GM12878 (cell line): Measurements from ENCODE around the gene AP1M1. TPM values are rescaled to one million over a fixed set of nuclear protein-coding genes. Genes with fewer than 3 reads are reported as not detected.

ENCODE experiments used
- ATAC-seq: fragments of 200-7000 bp; cut with Tn5 transposase; 3 replicates; pipeline ENCODE4 v1.9.1; 2020; ENCODE audit warnings: mild to moderate bottlenecking, moderate library complexity
- BruUV-seq: library from RNA; stranded (reverse); fragments of 400-500 nt; replicated peaks from 2 replicates; lab custom pipeline; 2021; lab: Mats Ljungman, UMichigan
- CTCF ChIA-PET: fragments of 300-600 bp; sonication (Branson Sonifier 250); formaldehyde crosslinking; extraction: SDS; loops from one replicate; lab custom pipeline; 2021; ENCODE audit warnings: inconsistent platforms; lab: Yijun Ruan, JAX
- POLR2A ChIA-PET: fragments of 350-600 bp; formaldehyde crosslinking; extraction: SDS; loops from one replicate; lab custom pipeline; 2021; ENCODE audit warnings: inconsistent platforms; lab: Charles Lee
- RAD21 ChIA-PET: fragments of 300-600 bp; sonication (Branson Sonifier 250); formaldehyde crosslinking; loops from one replicate; lab custom pipeline; 2023; ENCODE audit warnings: antibody characterized with exemption; ENCODE audit not compliant: unreplicated experiment; lab: Charles Lee
- SMC1A ChIA-PET: fragments of 300-600 bp; sonication (Branson Sonifier 250); formaldehyde crosslinking; loops from one replicate; lab custom pipeline; 2023; ENCODE audit not compliant: unreplicated experiment, uncharacterized antibody; lab: Charles Lee
- DNase-seq: peaks from one replicate; pipeline ENCODE4 v3.0.0-alpha.2; 2011; ENCODE audit warnings: low read depth, low spot score
- FAIRE-seq: peaks from 3 replicates; lab custom pipeline; 2011; peaks lifted over from hg19 to GRCh38; lab: Jason Lieb, UNC
- H2AFZ ChIP-seq: 2 replicates; pipeline ENCODE4 v1.6.0; 2011; ENCODE audit warnings: low read depth, low read length, control low read depth; ENCODE audit not compliant: control insufficient read depth
- H3K27ac ChIP-seq: 2 replicates; pipeline ENCODE4 v1.5.1; 2011; ENCODE audit warnings: control low read depth; ENCODE audit not compliant: control insufficient read depth, insufficient read depth
- H3K27me3 ChIP-seq, 2 experiments: replicated peaks in 1 of 2; 2 replicates each; pipeline versions ENCODE4 v1.6.0 to v1.6.1; 2011; ENCODE audit warnings: low read length in 1 of 2; ENCODE audit not compliant: control insufficient read depth in 2 of 2, insufficient read depth in 2 of 2
- H3K36me3 ChIP-seq, 2 experiments: 2 replicates each; pipeline ENCODE4 v1.5.1; 2011; ENCODE audit warnings: low read length in 1 of 2; ENCODE audit not compliant: control insufficient read depth in 2 of 2, insufficient read depth in 2 of 2
- H3K4me1 ChIP-seq: 2 replicates; pipeline ENCODE4 v1.6.1; 2011; ENCODE audit warnings: mild to moderate bottlenecking, low read length, moderate library complexity, mixed read lengths; ENCODE audit not compliant: control insufficient read depth, insufficient read depth
- H3K4me2 ChIP-seq: 2 replicates; pipeline ENCODE4 v1.6.0; 2011; ENCODE audit warnings: control low read depth; ENCODE audit not compliant: control insufficient read depth, insufficient read depth
- H3K4me3 ChIP-seq: fragments of 200-600 bp; sonication (generic); 2 replicates; pipeline ENCODE4 v1.5.1; 2016
- H3K79me2 ChIP-seq: 2 replicates; pipeline ENCODE4 v1.6.0; 2011; ENCODE audit warnings: low read length; ENCODE audit not compliant: control insufficient read depth, insufficient read depth
- H3K9ac ChIP-seq: 2 replicates; pipeline ENCODE4 v1.8.0; 2011; ENCODE audit warnings: low read length, control low read depth, mixed read lengths; ENCODE audit not compliant: control insufficient read depth, insufficient read depth
- H3K9me3 ChIP-seq: replicated peaks from 3 replicates; pipeline ENCODE4 v1.5.1; 2011; ENCODE audit warnings: mild to moderate bottlenecking, low read length; ENCODE audit not compliant: control insufficient read depth, insufficient read depth
- H4K20me1 ChIP-seq: 2 replicates; pipeline ENCODE4 v1.6.0; 2011; ENCODE audit not compliant: control insufficient read depth, insufficient read depth
- CHD1 ChIP-seq: IDR thresholded peaks from 2 replicates; pipeline ENCODE4 v1.6.1; 2012; ENCODE audit warnings: low read depth, low read length, improper control_type of control experiment
- E2F8 ChIP-seq: fragments of 450-650 bp; IDR thresholded peaks from 2 replicates; pipeline ENCODE4 v1.6.1; 2018; ENCODE audit warnings: mild to moderate bottlenecking, low read depth, moderate library complexity; ENCODE audit not compliant: partially characterized antibody
- EED ChIP-seq: sonication (generic); IDR thresholded peaks from 2 replicates; pipeline ENCODE4 v1.6.1; 2016; ENCODE audit warnings: antibody characterized with exemption, low read depth
- EGR1 ChIP-seq, 2 experiments: IDR thresholded peaks; 1 replicate in 1 of 2; 2 replicates in 1 of 2; pipeline ENCODE4 v1.6.1; 2011 to 2012; ENCODE audit warnings: low read depth in 2 of 2, low read length in 2 of 2, borderline replicate concordance in 1 of 2, mild to moderate bottlenecking in 1 of 2, moderate library complexity in 1 of 2
- ETV6 ChIP-seq, 2 experiments: fragments of 450-650 bp in 1 of 2; IDR thresholded peaks in 1 of 2; conservative IDR thresholded peaks in 1 of 2; 2 replicates each; pipeline ENCODE4 v1.6.1; 2014; ENCODE audit warnings: antibody characterized with exemption in 1 of 2, borderline replicate concordance in 1 of 2, low read depth in 1 of 2, mild to moderate bottlenecking in 1 of 2, moderate library complexity in 1 of 2
- IRF5 ChIP-seq: fragments of 450-650 bp; IDR thresholded peaks from 2 replicates; pipeline ENCODE4 v1.6.1; 2017; ENCODE audit warnings: borderline replicate concordance
- JUND ChIP-seq: IDR thresholded peaks from 2 replicates; pipeline ENCODE4 v1.6.1; 2012; ENCODE audit warnings: low read depth, mild to moderate bottlenecking, low read length, improper control_type of control experiment, moderate library complexity
- KDM1A ChIP-seq: fragments of 200-600 bp; sonication (generic); IDR thresholded peaks from 2 replicates; pipeline ENCODE4 v1.6.1; 2016; ENCODE audit warnings: borderline replicate concordance
- MTA3 ChIP-seq: IDR thresholded peaks from 2 replicates; pipeline ENCODE4 v1.6.1; 2012; ENCODE audit warnings: low read length, inconsistent platforms, borderline replicate concordance
- SMAD1 ChIP-seq: fragments of 450-650 bp; IDR thresholded peaks from 2 replicates; pipeline ENCODE4 v1.6.1; 2018; ENCODE audit warnings: mild to moderate bottlenecking, low read depth; ENCODE audit not compliant: partially characterized antibody
- STAT3 ChIP-seq: IDR thresholded peaks from 2 replicates; pipeline ENCODE4 v1.6.1; 2011; ENCODE audit warnings: low read depth, low read length, improper control_type of control experiment
- TBL1XR1 ChIP-seq: IDR thresholded peaks from 2 replicates; pipeline ENCODE4 v1.6.1; 2012; ENCODE audit warnings: low read depth, low read length, improper control_type of control experiment
- WGBS: methylation state at CpG from one replicate; pipeline ENCODE4 v1.1.6; 2016; ENCODE audit warnings: low lambda C conversion rate; ENCODE audit not compliant: insufficient replicate concordance, insufficient coverage; ENCODE audit errors: missing lambda C conversion rate; 5-methylcytosine and 5-hydroxymethylcytosine counted together
- in situ Hi-C: fragments of 300-500 bp; cut with MboI; formaldehyde crosslinking; loops from 9 replicates; pipeline ENCODE4 v1.14.3; 2018; ENCODE audit warnings: mixed read lengths
- intact Hi-C: fragments of 100-400 bp; cut with micrococcal nuclease; formaldehyde crosslinking; loops from one replicate; pipeline ENCODE4 v1.14.2; 2022; ENCODE audit not compliant: unreplicated experiment
- polyA plus RNA-seq, 11 experiments: library from polyadenylated mRNA; depleted of rRNA in 4 of 11; unstranded in 6 of 11; stranded (reverse) in 5 of 11; fragments of >200 nt; fragmentation: Nextera tagmentation in 4 of 11; fragmentation: Illumina TruSeq in 1 of 11; extraction: Ambion mirVana in 4 of 11; extraction: Trizol in 1 of 11; gene quantifications; 1 replicate in 1 of 11; 2 replicates in 10 of 11; pipeline versions ENCODE4 v1.2.1 to v1.2.3, GENCODE V29; 2011 to 2016; ENCODE audit warnings: inconsistent platforms in 2 of 11, missing spikeins in 2 of 11, low read depth in 1 of 11
- total RNA-seq, 4 experiments: library from RNA; depleted of rRNA in 3 of 4; stranded (reverse); fragments of >200 nt in 3 of 4; fragmentation: Illumina TruSeq in 1 of 4; extraction: Trizol in 1 of 4; gene quantifications; 2 replicates each; pipeline versions ENCODE4 v1.2.1 to v1.2.3, GENCODE V29; 2013 to 2021

Gene AP1M1
- total and polyA plus RNA-seq, 10 of the 15 experiments (the other 5 are each of a cell fraction or from before 2014, with no cell fraction given), result 1.0 to 116 (median 44.7) TPM

DNA sequence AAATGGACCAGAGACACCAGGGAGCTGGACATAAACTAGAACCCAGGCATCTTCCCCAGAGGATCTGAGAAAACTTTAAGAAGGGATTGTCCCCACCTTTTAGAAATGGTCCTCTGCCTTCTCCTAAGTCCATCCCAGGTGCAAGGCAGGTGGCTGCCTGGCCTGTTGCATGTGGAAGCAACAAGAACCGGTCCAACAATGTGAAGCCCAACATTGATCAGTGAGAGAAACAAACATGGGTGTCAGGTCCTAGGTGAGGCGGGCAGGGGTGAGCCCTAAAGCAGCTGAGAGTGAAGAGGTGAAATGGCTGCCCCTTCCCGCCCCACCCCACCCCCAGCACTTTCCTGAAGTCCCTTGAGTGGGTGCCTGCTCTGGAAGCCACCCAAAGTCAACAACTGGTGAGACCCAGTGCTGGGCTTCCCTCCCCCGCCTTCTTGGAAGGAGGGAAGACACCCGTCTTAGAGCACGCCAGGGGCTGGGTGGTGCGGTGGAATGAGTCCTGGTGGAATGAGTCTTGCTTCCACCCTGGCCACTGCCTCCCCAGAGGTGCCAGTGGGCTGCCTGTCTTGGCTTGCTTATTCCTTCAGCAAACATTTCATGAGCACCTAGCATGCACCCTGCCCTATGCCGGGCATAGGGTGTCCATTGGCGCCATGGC lies 1.7 kb downstream of the AP1M1 start:
- CTCF ChIA-PET, result interaction anchor here (0.6 to 7.3 kb wide), 4 partner anchors 13 to 199 kb away, joined by 3 to 44 read pairs (median 3); partner anchors contain the start of gene FAM32A
- TF ChIP-seq JUND (no peak), EED (no peak), IRF5 (no peak), MTA3 (no peak), KDM1A (no peak), ETV6 (conservative IDR thresholded peaks at IDR 0.05 in 1 of 2, IDR thresholded peaks at IDR 0.05 in 1 of 2; ENCODE audit: borderline replicate concordance in 1 of 2, low read depth in 1 of 2) (no peak), TBL1XR1 (no peak), SMAD1 (no peak), CHD1 (no peak), EGR1 (IDR thresholded peaks at IDR 0.05; ENCODE audit: borderline replicate concordance in 1 of 2, low read depth in 2 of 2, low read length in 2 of 2) (no peak), E2F8 (no peak), STAT3 (no peak)
- TF ChIP-seq, all 136 proteins: peak for 0
- intact Hi-C loops, result no loop called here
- ChIA-PET SMC1A (interaction anchor here (2.7 kb wide), 1 partner anchor 14 kb away, joined by 18 read pairs; the partner anchor contains the start of gene FAM32A), RAD21 (interaction anchor here (1.1 kb wide), 1 partner anchor 14 kb away, joined by 3 read pairs; no protein-coding TSS in a partner anchor), POLR2A (no interaction called here)
- Histone ChIP-seq H3K4me1 (peaks cover 22% of the 10 kb centered on the region), H2AFZ (no peak overlapping the region), H3K4me3 (peak overlapping the region; percentile 84), H3K9me3 (no peaks in the 10 kb centered on the region), H3K27ac (no peak overlapping the region), H3K9ac (no peak overlapping the region), H4K20me1 (no peaks in the 10 kb centered on the region; the same call in 1 of the 2 replicates), H3K4me2 (peak overlapping the region; percentile 70), H3K79me2 (peaks cover 27% of the 10 kb centered on the region), H3K27me3 (no peaks in the 10 kb centered on the region), H3K36me3 (peaks cover 0 to 9% of the 10 kb centered on the region in 2 experiments; a peak in 3 of 4 replicates)
- BruUV-seq, result no TSS peak
- no peak for ATAC-seq
- no peak for FAIRE-seq
- 94% methylated on average over 9 of the region's 9 CpGs for WGBS
- DNase-seq, result no peak
- in situ Hi-C loops, result no loop called here
